MCF 10A (cell line): ENCODE data around the gene AIP. TPM values are rescaled to one million over a fixed set of nuclear protein-coding genes. Genes with fewer than 3 reads are reported as not detected.

Experiments used
- BruUV-seq: library from RNA; stranded (reverse); fragments of 400-500 nt; replicated peaks from 2 replicates; lab custom pipeline; 2021; lab: Mats Ljungman, UMichigan
- CTCF ChIA-PET: fragments of 300-600 bp; sonication (Branson Sonifier 250); formaldehyde crosslinking; extraction: SDS; loops from one replicate; lab custom pipeline; 2021; ENCODE audit warnings: antibody characterized with exemption, inconsistent platforms; lab: Yijun Ruan, JAX
- POLR2A ChIA-PET: fragments of 300-600, 350-650 bp; sonication (Branson Sonifier 250); formaldehyde crosslinking; extraction: SDS; loops from one replicate; lab custom pipeline; 2020; ENCODE audit warnings: antibody characterized with exemption, inconsistent platforms; lab: Yijun Ruan, JAX
- DNase-seq: peaks from one replicate; pipeline ENCODE4 v3.0.0-alpha.2; 2018; ENCODE audit not compliant: unreplicated experiment
- H3K27ac Mint-ChIP-seq: one replicate; pipeline ENCODE4 v1.8.0; 2022; ENCODE audit warnings: mild to moderate bottlenecking, low read depth, mixed read lengths; ENCODE audit not compliant: unreplicated experiment
- H3K27me3 Mint-ChIP-seq: one replicate; pipeline ENCODE4 v1.8.0; 2022; ENCODE audit warnings: mixed read lengths; ENCODE audit not compliant: insufficient read depth, unreplicated experiment
- H3K36me3 Mint-ChIP-seq: one replicate; pipeline ENCODE4 v1.8.0; 2022; ENCODE audit warnings: mild to moderate bottlenecking, moderate library complexity, mixed read lengths; ENCODE audit not compliant: insufficient read depth, unreplicated experiment
- H3K4me1 Mint-ChIP-seq: one replicate; pipeline ENCODE4 v1.8.0; 2022; ENCODE audit warnings: mixed read lengths; ENCODE audit not compliant: insufficient read depth, unreplicated experiment
- H3K4me3 Mint-ChIP-seq: one replicate; pipeline ENCODE4 v1.8.0; 2022; ENCODE audit warnings: mild to moderate bottlenecking, moderate library complexity, mixed read lengths; ENCODE audit not compliant: unreplicated experiment
- H3K9me3 Mint-ChIP-seq: one replicate; pipeline ENCODE4 v1.8.0; 2022; ENCODE audit warnings: mixed read lengths; ENCODE audit not compliant: unreplicated experiment
- intact Hi-C: fragments of 100-400 bp; cut with micrococcal nuclease; formaldehyde crosslinking; loops from 2 replicates; pipeline ENCODE4 v1.14.1; 2022
- total RNA-seq: library from RNA; stranded (reverse); gene quantifications from 2 replicates; pipeline ENCODE4 v1.2.3, GENCODE V29; 2022
- TF ChIP-seq, protein P1 (sequence below): fragments of 200-600 bp; IDR thresholded peaks from one replicate; pipeline ENCODE4 v1.8.0; 2022; ENCODE audit warnings: antibody characterized with exemption, mild to moderate bottlenecking; ENCODE audit not compliant: unreplicated experiment

AIP gene
- total RNA-seq, 1 experiment from 2014 or later = 30.5 TPM

DNA sequence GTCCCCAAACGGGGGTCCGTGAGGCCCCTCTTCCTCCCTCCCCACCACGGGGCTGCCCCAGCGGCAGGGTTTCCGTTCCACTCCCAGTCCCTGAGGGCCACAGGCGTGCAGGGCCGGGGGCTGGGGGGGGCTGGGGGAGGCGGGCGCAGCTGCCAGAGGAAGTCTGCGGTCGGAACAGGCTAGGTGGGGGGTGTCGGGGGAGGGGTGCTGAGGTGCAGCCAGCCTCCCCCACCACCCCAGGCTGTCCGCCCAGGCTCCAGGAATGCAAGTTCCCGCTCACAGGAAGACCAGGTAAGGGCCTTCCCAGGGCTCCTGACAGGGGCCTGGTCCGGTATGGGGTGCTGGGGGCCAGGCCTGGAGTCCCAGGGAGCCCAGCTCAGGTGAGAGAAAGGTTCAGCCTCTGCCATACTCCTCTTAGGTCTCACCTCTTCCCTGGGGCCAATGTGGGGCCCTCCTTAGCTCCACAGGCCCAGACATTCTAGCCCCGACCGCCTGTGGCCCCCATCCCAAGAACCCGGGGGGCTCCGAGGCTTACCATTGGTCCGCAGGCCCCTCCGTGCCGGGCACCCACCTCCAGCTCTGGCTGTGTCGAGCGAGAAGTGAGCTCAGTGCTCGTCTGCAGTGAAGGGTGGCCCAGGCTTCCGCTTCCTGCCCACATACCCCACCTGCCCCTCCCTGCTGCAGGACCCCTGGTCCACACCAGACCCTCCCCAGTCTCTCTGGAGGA lies 45.6 kb upstream of the AIP start, which contains the start of gene PTPRCAP:
PTPRCAP (minus strand) TSS at position 601 of the 727 bp plus-strand sequence; CDS start at position 538, 63 bp downstream.
- peaks cover 46% of the 10 kb centered on the region for H3K36me3 Mint-ChIP-seq
- ChIA-PET CTCF (interaction anchor here (0.7 kb wide), 1 partner anchor 8 kb away, joined by 3 read pairs; no protein-coding TSS in a partner anchor), POLR2A (interaction anchor here (1.0 to 1.5 kb wide), 3 partner anchors 9 to 36 kb away, joined by 3 to 5 read pairs (median 3); partner anchors contain the start of genes PPP1CA and RPS6KB2)
- H3K27me3 Mint-ChIP-seq = no peaks in the 10 kb centered on the region
- BruUV-seq = no TSS peak
- intact Hi-C loops = no loop called here
- H3K4me3 Mint-ChIP-seq = no peak within 1 kb of the TSS
- H3K27ac Mint-ChIP-seq = no peak within 1 kb of the TSS
- peaks cover 8% of the 10 kb centered on the region for H3K4me1 Mint-ChIP-seq
- H3K9me3 Mint-ChIP-seq = no peaks in the 10 kb centered on the region
- no peak for DNase-seq
- TF ChIP-seq, protein P1, sequence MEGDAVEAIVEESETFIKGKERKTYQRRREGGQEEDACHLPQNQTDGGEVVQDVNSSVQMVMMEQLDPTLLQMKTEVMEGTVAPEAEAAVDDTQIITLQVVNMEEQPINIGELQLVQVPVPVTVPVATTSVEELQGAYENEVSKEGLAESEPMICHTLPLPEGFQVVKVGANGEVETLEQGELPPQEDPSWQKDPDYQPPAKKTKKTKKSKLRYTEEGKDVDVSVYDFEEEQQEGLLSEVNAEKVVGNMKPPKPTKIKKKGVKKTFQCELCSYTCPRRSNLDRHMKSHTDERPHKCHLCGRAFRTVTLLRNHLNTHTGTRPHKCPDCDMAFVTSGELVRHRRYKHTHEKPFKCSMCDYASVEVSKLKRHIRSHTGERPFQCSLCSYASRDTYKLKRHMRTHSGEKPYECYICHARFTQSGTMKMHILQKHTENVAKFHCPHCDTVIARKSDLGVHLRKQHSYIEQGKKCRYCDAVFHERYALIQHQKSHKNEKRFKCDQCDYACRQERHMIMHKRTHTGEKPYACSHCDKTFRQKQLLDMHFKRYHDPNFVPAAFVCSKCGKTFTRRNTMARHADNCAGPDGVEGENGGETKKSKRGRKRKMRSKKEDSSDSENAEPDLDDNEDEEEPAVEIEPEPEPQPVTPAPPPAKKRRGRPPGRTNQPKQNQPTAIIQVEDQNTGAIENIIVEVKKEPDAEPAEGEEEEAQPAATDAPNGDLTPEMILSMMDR = no peak

- no peak for DNase-seq
- Mint-ChIP-seq H3K36me3 (peaks cover 44% of the 10 kb centered on the region), H3K4me3 (no peak overlapping the region), H3K27ac (no peak overlapping the region), H3K27me3 (no peaks in the 10 kb centered on the region), H3K9me3 (no peaks in the 10 kb centered on the region), H3K4me1 (peaks cover 8% of the 10 kb centered on the region)
- CTCF ChIA-PET = interaction anchor here (0.7 kb wide), 1 partner anchor 9 kb away, joined by 3 read pairs; no protein-coding TSS in a partner anchor
- no TSS peak for BruUV-seq
- TF ChIP-seq, protein P1 = no peak
- intact Hi-C loops = no loop called here
- POLR2A ChIA-PET = interaction anchor here (0.6 to 1.5 kb wide), 3 partner anchors 9 to 40 kb away, joined by 3 to 5 read pairs (median 3); partner anchors contain the start of genes PPP1CA and RPS6KB2
Observed at GRCh38 chr11:67437809-67438157, 45.0 kb upstream of the AIP start.

- ChIA-PET POLR2A (interaction anchor here (0.6 to 1.6 kb wide), 7 partner anchors 10 to 39 kb away, joined by 3 to 7 read pairs (median 3); partner anchors contain the start of genes PPP1CA, RPS6KB2 and TMEM134), CTCF (interaction anchor here (1.0 to 1.1 kb wide), 2 partner anchors 30 to 37 kb away, joined by 3 to 4 read pairs; partner anchors contain the start of gene PPP1CA)
- H3K4me3 Mint-ChIP-seq = no peak overlapping the region
- DNase-seq = no peak
- H3K27ac Mint-ChIP-seq = no peak overlapping the region
- H3K9me3 Mint-ChIP-seq = no peaks in the 10 kb centered on the region
- intact Hi-C loops = no loop called here
- TF ChIP-seq, protein P1 = no peak
- BruUV-seq = TSS peak; percentile 15
- H3K36me3 Mint-ChIP-seq = peaks cover 41% of the 10 kb centered on the region
- H3K4me1 Mint-ChIP-seq = peaks cover 8% of the 10 kb centered on the region
- no peaks in the 10 kb centered on the region for H3K27me3 Mint-ChIP-seq
Observed at GRCh38 chr11:67438158-67438902, 44.5 kb upstream of the AIP start.
